ENCODE results near the gene PDZD11.

GRCh38 chrX:70247252-70247651 is 42.5 kb downstream of the PDZD11 start:
- TF ChIP-seq CTCF (IDR thresholded peaks at IDR 0.05) (no peak), POLR2A (IDR thresholded peaks at IDR 0.05) (no peak), EP300 (IDR thresholded peaks at IDR 0.05) (no peak)
